ENCODE measurements around the gene PCDH18.
"Not testable (repeated sequence)": the region's sequence is repeated elsewhere in the genome, so short reads cannot be mapped to it uniquely, and the experiment has no call there.

PCDH18 gene

GRCh38 chr4:137538526-137538925 lies 6.2 kb upstream of the PCDH18 start:
- Histone ChIP-seq H2AFZ (ENCODE audit: low read length) (no peak overlapping the region), H3K9me3 (ENCODE audit: insufficient read depth, low read depth, low read length) (no peaks in the 10 kb centered on the region), H3K9ac (ENCODE audit: low read depth, low read length, poor library complexity, severe bottlenecking) (no peak overlapping the region), H3F3A (ENCODE audit: low read depth) (no peaks in the 10 kb centered on the region), H3K79me2 (ENCODE audit: insufficient read depth, low read length) (no peaks in the 10 kb centered on the region), H3K27me3 (ENCODE audit: insufficient read depth, low read length, poor library complexity, severe bottlenecking) (no peaks in the 10 kb centered on the region), H3K4me1 (ENCODE audit: insufficient read depth, low read length, poor library complexity, severe bottlenecking) (peaks cover 23% of the 10 kb centered on the region), H4K20me1 (ENCODE audit: insufficient read depth, low read length, poor library complexity, severe bottlenecking) (no peaks in the 10 kb centered on the region), H3K36me3 (ENCODE audit: insufficient read depth, low read length) (no peaks in the 10 kb centered on the region), H3K4me2 (ENCODE audit: low read depth, low read length, poor library complexity, severe bottlenecking) (no peak overlapping the region), H3K9me2 (replicated peaks; ENCODE audit: low read depth, low read length) (no peaks in the 10 kb centered on the region), H3K4me3 (ENCODE audit: low read length, poor library complexity, severe bottlenecking) (no peak overlapping the region)
- TF ChIP-seq, protein P1, sequence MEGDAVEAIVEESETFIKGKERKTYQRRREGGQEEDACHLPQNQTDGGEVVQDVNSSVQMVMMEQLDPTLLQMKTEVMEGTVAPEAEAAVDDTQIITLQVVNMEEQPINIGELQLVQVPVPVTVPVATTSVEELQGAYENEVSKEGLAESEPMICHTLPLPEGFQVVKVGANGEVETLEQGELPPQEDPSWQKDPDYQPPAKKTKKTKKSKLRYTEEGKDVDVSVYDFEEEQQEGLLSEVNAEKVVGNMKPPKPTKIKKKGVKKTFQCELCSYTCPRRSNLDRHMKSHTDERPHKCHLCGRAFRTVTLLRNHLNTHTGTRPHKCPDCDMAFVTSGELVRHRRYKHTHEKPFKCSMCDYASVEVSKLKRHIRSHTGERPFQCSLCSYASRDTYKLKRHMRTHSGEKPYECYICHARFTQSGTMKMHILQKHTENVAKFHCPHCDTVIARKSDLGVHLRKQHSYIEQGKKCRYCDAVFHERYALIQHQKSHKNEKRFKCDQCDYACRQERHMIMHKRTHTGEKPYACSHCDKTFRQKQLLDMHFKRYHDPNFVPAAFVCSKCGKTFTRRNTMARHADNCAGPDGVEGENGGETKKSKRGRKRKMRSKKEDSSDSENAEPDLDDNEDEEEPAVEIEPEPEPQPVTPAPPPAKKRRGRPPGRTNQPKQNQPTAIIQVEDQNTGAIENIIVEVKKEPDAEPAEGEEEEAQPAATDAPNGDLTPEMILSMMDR (conservative IDR thresholded peaks at IDR 0.05; ENCODE audit: low read length), result no peak
- TF ChIP-seq EZH2phosphoT487 (IDR thresholded peaks at IDR 0.05; ENCODE audit: borderline replicate concordance), result no peak

- peaks cover 27% of the 10 kb centered on the region for H3K4me1 ChIP-seq (ENCODE audit: insufficient read depth, low read length, poor library complexity, severe bottlenecking)
- H4K20me1 ChIP-seq (ENCODE audit: insufficient read depth, low read length, poor library complexity, severe bottlenecking); H3K9me2 ChIP-seq (replicated peaks; ENCODE audit: low read depth, low read length); H3K9me3 ChIP-seq (ENCODE audit: insufficient read depth, low read depth, low read length); H3K4me3 ChIP-seq (ENCODE audit: low read length, poor library complexity, severe bottlenecking); H3K9ac ChIP-seq (ENCODE audit: low read depth, low read length, poor library complexity, severe bottlenecking); H3K27me3 ChIP-seq (ENCODE audit: insufficient read depth, low read length, poor library complexity, severe bottlenecking); H3K4me2 ChIP-seq (ENCODE audit: low read depth, low read length, poor library complexity, severe bottlenecking); H3K79me2 ChIP-seq (ENCODE audit: insufficient read depth, low read length); H2AFZ ChIP-seq (ENCODE audit: low read length); H3F3A ChIP-seq (ENCODE audit: low read depth); H3K36me3 ChIP-seq (ENCODE audit: insufficient read depth, low read length): not testable (repeated sequence)
Measured at GRCh38 chr4:137537807-137538206, 5.5 kb upstream of the PCDH18 start.

DNA sequence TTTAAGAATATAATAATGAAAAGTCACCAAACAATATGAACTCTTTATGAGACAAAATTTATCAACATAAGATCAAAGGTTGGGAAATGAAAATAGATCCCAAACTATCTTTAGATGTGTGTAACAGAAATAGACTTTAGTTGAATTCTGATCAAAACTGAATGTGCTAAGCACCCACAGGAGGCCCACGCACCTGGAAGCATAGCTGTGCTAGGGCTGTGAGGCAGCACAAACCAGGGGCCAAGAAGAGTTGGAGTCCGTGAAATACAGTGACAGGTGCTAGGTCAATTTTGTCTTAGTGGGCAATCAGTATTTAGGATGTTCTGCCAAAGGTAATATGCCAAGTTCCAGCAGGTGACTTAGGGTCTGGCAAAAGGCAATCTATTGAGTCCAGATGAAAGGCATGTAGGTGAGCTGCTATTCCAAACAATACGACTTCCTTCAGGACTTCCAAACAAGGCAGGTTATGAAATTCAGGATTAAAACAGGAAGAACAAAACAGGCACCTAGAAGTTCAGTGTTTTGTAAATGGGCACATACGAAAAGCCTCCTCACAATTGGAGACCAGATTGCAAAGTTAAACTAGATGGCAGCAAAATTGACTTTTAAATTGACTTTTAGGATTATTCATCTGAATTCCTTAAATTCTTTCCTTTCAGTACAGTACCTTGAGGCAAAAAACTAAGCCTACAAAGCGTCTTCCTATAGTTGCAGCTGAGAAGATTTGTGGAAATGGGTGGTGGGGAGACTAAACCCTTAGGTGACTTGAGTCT lies 4.7 kb upstream of the PCDH18 start:
- no peak overlapping the region for H3K9ac ChIP-seq (ENCODE audit: low read depth, low read length, poor library complexity, severe bottlenecking)
- no peaks in the 10 kb centered on the region for H3K27me3 ChIP-seq (ENCODE audit: insufficient read depth, low read length, poor library complexity, severe bottlenecking)
- H3K4me2 ChIP-seq (ENCODE audit: low read depth, low read length, poor library complexity, severe bottlenecking), result no peak overlapping the region
- no peaks in the 10 kb centered on the region for H3F3A ChIP-seq (ENCODE audit: low read depth)
- H3K36me3 ChIP-seq (ENCODE audit: insufficient read depth, low read length), result no peaks in the 10 kb centered on the region
- H3K4me1 ChIP-seq (ENCODE audit: insufficient read depth, low read length, poor library complexity, severe bottlenecking), result peaks cover 31% of the 10 kb centered on the region
- no peaks in the 10 kb centered on the region for H3K9me2 ChIP-seq (replicated peaks; ENCODE audit: low read depth, low read length)
- no peak overlapping the region for H2AFZ ChIP-seq (ENCODE audit: low read length)
- H3K79me2 ChIP-seq (ENCODE audit: insufficient read depth, low read length), result no peaks in the 10 kb centered on the region
- H3K4me3 ChIP-seq (ENCODE audit: low read length, poor library complexity, severe bottlenecking), result no peak overlapping the region
- TF ChIP-seq, protein P1 (conservative IDR thresholded peaks at IDR 0.05; ENCODE audit: low read length), result no peak
- TF ChIP-seq EZH2phosphoT487 (IDR thresholded peaks at IDR 0.05; ENCODE audit: borderline replicate concordance), result no peak
- no peaks in the 10 kb centered on the region for H4K20me1 ChIP-seq (ENCODE audit: insufficient read depth, low read length, poor library complexity, severe bottlenecking)
- H3K9me3 ChIP-seq (ENCODE audit: insufficient read depth, low read depth, low read length), result no peaks in the 10 kb centered on the region

DNA sequence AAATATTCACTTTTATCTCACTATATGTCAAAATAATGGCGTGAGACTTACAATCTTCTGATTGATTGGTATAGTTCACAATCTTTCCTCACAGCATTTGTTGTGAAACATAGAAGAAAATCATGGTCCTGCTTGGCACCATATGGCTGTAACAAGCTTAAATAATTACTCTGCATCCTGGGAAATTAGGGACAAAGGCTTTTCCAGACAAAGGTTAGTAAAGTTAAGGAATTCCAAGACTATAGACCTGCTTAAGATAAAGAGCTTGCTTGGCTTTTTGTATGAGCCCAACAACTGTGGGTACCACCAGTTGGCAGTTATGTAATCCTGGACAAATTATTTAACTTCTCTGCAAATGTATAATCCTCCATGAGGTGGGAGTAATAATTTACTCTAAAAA lies 3.4 kb upstream of the PCDH18 start:
- Histone ChIP-seq H3K36me3 (ENCODE audit: insufficient read depth, low read length) (no peaks in the 10 kb centered on the region), H2AFZ (ENCODE audit: low read length) (no peak overlapping the region), H3K9ac (ENCODE audit: low read depth, low read length, poor library complexity, severe bottlenecking) (no peak overlapping the region), H3F3A (ENCODE audit: low read depth) (no peaks in the 10 kb centered on the region), H3K4me1 (ENCODE audit: insufficient read depth, low read length, poor library complexity, severe bottlenecking) (peaks cover 38% of the 10 kb centered on the region), H3K4me3 (ENCODE audit: low read length, poor library complexity, severe bottlenecking) (no peak overlapping the region), H3K9me3 (ENCODE audit: insufficient read depth, low read depth, low read length) (no peaks in the 10 kb centered on the region), H3K79me2 (ENCODE audit: insufficient read depth, low read length) (no peaks in the 10 kb centered on the region), H3K4me2 (ENCODE audit: low read depth, low read length, poor library complexity, severe bottlenecking) (no peak overlapping the region), H3K9me2 (replicated peaks; ENCODE audit: low read depth, low read length) (no peaks in the 10 kb centered on the region), H3K27me3 (ENCODE audit: insufficient read depth, low read length, poor library complexity, severe bottlenecking) (no peaks in the 10 kb centered on the region), H4K20me1 (ENCODE audit: insufficient read depth, low read length, poor library complexity, severe bottlenecking) (no peaks in the 10 kb centered on the region)
- TF ChIP-seq, protein P1 (conservative IDR thresholded peaks at IDR 0.05; ENCODE audit: low read length), result no peak
- no peak for TF ChIP-seq EZH2phosphoT487 (IDR thresholded peaks at IDR 0.05; ENCODE audit: borderline replicate concordance)

Measured in Loucy (cell line).